ENCODE results near the gene KCNA2.

Gene KCNA2

GRCh38 chr1:110601332-110601731 is 4.8 kb downstream of the KCNA2 start:
- no peak for DNase-seq

DNA sequence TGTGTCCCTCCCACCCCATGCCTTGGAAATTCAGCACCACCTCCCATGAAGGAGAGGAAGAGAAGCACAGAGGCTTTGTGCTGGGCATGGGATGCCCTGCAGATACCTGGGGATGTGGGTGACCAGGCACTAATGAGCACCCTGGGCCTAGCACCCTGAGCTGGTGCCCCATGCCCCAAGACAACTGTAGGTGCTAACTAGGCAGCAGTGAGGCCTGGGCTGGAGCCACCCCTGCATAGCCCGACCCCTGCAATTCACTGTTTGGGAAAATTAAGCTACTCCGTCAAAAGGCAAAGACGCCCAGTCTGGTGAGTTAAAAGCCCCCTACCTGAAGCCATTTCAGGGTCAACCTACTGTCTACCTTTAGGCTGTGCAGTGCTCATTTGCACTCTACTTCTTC is 5.4 kb downstream of the KCNA2 start:
- DNase-seq: no peak

- DNase-seq: no peak
Observed at GRCh38 chr1:110597966-110598365, 8.2 kb downstream of the KCNA2 start.

DNA sequence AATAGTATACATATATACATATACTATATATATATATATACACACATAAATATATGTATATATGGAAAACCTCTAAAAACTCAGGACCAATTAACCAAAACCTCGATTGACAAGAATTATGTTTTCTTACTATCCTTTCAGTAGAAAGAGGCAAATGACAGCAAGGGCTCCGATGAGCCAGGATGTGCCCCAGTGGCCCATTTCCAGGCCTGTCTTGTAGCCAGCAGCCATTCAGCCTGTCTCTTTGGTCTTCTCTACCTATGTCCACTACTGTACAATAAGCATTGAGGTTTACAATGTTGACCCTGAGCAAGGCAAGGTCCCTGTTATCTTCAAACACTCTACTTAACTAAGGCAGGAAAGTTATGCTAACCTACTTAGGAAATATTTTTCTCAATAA is 9.8 kb downstream of the KCNA2 start:
- no peak for DNase-seq

DNA sequence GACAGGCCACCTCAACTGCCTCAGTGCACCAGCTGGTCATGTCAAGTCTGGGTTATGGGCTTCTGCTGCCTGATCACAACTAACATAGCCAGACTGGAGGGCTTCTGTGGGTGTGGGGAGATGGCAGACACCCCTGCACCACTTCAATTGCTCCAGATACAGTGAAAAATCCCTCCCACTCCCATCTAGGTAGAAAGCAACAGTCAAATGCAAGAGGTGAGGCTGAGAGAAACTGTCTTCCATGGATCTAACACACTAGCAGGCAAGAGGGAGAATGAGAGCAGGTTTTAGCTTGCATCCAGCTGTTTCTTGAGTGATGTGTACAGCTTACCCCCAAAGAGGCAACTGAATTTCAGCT is 10.8 kb downstream of the KCNA2 start:
- no peak for DNase-seq

DNA sequence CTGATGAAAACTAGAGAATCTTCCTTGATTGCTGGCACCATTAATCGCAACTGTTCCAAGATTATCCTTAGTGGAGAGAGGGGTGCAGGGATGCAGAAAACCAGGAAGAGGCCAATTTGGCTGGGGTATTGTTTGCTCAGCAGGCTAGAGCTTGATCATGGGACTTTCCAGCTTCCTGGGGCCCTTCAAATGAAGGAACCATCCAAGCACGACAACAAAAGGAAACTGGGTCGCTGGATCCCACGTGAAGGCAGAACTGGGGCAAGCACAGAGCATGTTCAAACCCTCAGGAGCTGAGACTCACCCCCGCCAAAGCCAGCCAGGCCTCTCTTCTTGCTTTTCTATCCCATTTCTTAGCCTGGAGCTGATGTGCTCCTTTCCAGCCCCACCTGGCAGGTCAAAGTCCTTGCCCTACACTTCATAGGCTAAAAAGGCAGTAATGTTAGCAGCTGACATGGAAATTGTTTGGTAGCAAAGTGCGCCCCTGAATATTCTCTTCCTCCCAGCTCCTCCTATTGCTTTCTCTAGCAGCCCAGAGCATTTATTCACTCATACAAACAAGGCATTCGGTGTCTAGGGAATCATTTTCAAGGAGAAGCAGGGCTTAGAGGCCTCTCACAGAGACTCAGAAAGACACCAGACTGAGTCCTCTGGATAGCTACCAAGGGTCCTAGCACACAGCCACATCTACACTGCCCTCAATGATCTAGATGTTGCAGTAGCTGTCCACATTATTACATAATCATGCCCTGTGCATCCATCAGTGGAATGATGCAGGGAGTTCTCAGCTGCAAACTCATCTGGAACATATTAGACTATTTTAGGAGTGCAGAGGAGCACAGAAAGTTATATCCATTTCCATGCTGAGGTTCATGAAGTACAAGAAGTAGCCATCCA is 11.5 kb downstream of the KCNA2 start:
- peak; percentile 56 for DNase-seq

DNA sequence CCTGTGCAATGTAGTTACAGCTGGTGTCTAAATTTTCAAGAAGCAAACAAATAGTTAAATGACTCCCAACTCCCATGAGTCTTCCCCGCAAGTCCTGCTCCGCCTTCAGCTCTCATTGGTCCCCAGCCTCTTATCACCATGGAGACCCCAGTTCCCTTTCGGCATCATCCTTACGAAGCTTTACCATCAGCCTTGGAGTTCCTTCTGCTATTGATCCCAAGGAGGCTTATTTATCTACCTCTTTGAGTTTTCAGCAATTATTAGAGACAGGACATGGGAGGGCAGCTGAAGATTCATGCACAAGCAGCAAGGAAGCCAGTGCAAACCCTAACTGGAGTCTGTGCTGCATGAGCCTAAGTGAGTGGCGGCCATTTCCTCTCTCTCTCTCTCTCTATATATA is 12.3 kb downstream of the KCNA2 start:
- DNase-seq: peak; percentile 30

- DNase-seq: no peak
Observed at GRCh38 chr1:110591956-110592355, 14.2 kb downstream of the KCNA2 start.

GRCh38 chr1:110588991-110589390 is 17.2 kb downstream of the KCNA2 start:
- DNase-seq: no peak

DNA sequence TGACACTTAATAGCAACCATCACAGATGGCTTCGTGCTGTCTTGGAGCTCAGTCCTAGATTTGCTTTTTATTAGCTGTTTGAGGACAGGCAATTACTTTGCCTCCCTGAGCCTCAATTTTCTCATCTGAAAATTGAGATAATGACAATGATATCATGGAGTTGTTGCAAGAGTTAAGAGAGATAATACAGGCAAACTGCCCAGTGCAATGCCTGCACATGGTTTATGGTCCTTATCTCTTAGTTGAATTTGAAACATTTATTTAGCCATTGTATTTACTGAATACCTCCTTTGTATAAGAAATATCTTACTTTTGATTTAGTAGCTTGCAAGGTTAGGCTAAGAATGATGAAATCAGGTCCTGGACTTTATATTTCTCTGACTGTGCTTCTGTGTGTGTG is 17.7 kb downstream of the KCNA2 start:
- DNase-seq: no peak

- DNase-seq: no peak
Observed at GRCh38 chr1:110587906-110588305, 18.3 kb downstream of the KCNA2 start.

- no peak for DNase-seq
Observed at GRCh38 chr1:110585481-110585880, 20.7 kb downstream of the KCNA2 start.

DNA sequence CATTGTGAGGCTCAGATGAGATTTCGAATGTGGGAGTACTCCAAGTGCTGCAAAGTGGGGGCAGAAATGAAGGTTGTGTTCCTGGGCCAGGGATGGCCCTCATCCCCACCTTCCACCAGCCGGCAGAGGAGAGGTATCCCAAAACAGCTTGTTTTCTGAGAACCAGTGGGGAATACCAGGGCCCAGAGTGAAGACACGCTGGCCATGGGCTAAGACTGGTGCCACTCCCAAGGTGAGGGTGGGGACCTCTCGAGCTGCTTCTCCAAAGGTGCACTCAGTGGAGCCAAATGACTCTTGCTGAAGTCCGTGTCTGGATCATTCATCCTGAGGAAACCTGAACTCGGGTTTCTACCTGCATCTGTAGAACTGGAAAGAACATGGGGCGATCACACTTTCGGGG is 22.1 kb downstream of the KCNA2 start:
- no peak for DNase-seq

DNA sequence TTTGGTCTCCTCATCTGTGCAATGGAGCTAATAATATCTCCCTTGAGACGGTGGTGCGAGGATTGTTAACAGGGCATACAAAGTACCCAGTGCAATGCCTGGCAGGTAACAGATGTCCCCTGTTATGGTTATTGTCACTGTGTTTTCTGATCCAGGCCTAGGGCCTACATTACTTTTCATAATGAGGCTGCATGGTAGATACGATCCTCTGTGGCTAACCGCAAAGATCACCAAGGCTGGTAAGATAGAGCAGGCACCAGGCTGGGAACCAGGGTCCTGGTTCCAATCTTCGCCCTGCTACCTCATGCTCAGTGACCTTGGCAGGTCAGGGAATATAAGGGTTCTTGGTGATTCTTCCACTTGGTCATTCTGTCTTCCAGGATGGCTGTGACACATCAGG is 22.7 kb downstream of the KCNA2 start:
- DNase-seq: no peak

- DNase-seq: no peak
Observed at GRCh38 chr1:110582378-110582777, 23.8 kb downstream of the KCNA2 start.

- no peak for DNase-seq
Observed at GRCh38 chr1:110581682-110582145, 24.4 kb downstream of the KCNA2 start.

DNA sequence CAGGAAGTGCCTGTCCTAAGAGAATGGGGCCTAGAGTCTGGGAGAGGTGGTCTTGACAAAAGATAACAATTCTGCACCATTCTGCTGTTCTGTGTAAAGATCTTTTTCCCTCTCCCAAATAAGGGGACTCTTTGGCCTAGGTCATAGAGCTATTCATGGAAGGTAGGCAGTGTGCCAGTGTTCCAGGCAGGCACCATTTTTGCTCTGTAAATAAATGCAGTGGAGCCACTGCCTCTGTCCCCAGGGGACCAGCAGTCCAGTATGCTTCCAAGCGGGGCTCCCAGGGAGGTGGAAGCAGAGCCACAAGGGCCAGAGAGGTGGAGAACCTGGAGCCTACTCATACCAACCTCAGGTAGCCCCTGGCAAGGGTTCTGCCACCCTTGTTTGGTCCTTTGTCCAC is 25.9 kb downstream of the KCNA2 start:
- no peak for DNase-seq

DNA sequence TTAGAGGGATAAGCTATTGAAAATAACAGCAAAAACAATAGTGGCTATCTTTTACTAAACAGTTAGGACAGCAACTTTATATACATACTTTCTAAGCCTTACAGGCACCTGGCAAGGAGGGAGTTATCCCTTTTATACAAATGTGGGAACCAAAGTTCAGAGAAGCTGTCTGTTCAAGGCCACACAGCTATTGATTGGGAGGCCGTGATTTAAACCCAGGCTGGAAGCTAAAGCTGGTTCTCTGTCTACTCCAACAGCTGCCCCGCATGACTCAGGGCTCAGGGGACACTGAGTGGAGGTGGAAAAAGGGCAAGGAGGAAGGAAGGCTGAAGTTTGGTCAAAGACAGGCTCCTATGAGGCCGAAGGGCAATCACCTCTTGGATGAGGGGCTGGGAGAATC is 26.7 kb downstream of the KCNA2 start:
- no peak for DNase-seq

DNA sequence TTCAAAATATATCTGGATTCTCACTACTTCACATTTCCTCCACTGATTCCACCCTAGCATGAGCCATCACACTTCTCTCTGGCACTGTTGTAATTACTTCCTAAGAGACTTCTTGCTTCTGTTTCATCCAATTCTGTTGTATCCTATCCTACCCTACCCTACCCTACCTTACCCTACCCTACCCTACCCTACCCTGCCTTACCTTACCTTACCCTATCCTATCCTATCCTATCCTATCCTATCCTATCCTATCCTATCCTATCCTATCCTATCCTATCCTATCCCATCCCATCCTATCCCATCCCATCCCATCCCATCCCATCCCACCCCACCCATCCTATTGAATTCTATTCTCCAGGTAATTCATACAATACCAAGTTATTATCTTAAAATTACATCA is 29.7 kb downstream of the KCNA2 start:
- no peak for DNase-seq

DNA sequence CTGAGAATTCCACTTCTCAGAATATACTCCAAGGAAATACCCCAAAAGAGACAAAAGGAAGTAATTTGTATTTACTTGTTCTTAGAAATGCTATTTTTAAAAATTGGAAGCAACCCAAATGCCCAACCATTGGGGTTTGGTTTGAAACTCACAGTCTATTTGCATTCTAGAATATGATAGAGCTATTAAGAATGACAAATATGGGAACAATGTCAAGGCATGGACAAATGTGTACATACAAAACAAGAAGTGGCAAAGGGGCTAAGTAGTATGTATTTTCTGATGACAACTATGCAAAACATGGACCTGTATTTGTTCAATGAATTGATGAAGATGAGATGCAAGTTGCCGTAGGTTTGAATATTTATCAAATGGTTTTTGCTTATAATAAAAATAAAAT is 32.8 kb downstream of the KCNA2 start:
- no peak for DNase-seq

- no peak for DNase-seq
Observed at GRCh38 chr1:110572751-110573150, 33.4 kb downstream of the KCNA2 start.

DNA sequence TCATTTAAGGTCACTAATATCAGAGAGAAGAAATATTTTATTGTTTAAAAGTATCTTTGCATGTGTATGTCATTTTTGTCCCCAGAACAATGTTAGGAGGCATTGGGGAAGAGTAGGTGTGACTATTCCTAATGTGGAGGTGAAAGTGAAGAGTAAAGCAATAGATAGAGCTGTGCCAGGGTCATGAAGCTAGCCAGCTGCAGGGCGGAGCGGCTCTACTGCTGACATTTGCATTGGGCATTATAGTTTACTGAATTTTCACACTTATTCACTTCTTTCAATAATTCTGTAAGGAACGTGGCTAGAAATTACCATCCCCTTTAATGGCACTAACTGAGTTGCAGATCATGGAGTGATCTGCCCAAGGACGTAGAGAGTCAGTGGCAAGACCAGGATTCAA is 35.3 kb downstream of the KCNA2 start:
- DNase-seq: no peak

DNA sequence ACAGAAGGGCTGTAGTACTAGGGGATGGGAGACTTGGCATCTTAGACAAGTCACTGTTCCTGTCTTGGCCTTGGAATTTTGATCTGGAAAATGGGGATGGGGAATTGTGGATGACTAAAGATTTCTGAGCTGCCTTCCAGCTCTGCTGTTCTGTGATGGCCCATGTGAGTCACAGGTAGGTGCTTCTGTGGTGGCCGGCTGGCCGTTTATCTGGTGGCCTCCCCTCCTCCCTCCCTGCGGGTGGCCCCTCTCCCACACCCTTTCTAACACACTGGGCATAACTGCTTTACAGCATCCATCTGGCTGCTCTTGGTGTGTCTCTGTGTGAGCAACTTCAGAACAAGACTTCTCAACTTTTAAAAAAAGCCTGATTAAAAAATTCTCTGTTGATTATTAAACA is 35.9 kb downstream of the KCNA2 start:
- no peak for DNase-seq

- no peak for DNase-seq
Observed at GRCh38 chr1:110566836-110567235, 39.3 kb downstream of the KCNA2 start.

- no peak for DNase-seq
Observed at GRCh38 chr1:110565565-110565964, 40.6 kb downstream of the KCNA2 start.

All from COR-L47 (cell line).